ENCODE measurements around the gene P2RY11.

- no peak for TF ChIP-seq CTCF (IDR thresholded peaks at IDR 0.05)
- no peak for TF ChIP-seq POLR2A (IDR thresholded peaks at IDR 0.05)
Observed at GRCh38 chr19:10104130-10104513, 7.4 kb upstream of the P2RY11 start.
